Neural cell (in vitro differentiated cells): ENCODE results near the gene DDX47.
"Not testable (repeated sequence)": the region's sequence is repeated elsewhere in the genome, so short reads cannot be mapped to it uniquely, and the experiment has no call there.

Source experiments
- CTCF ChIP-seq: fragments of 450-650 bp; IDR thresholded peaks from 2 replicates; pipeline ENCODE4 v1.5.1; 2014; ENCODE audit warnings: antibody characterized with exemption, mild to moderate bottlenecking, moderate library complexity; ENCODE audit not compliant: poor library complexity, severe bottlenecking
- MXI1 ChIP-seq: fragments of 450-650 bp; conservative IDR thresholded peaks from 2 replicates; pipeline ENCODE4 v1.6.1; 2014; ENCODE audit warnings: antibody characterized with exemption, mild to moderate bottlenecking; ENCODE audit not compliant: poor library complexity, severe bottlenecking
- POLR2AphosphoS5 ChIP-seq: IDR thresholded peaks from 2 replicates; pipeline ENCODE4 v1.6.1; 2012
- REST ChIP-seq: IDR thresholded peaks from 2 replicates; pipeline ENCODE4 v1.6.1; 2012; ENCODE audit warnings: borderline replicate concordance
- TAF1 ChIP-seq: IDR thresholded peaks from 2 replicates; pipeline ENCODE4 v1.6.1; 2012; ENCODE audit warnings: low read depth

GRCh38 chr12:12807517-12807903, 5.6 kb upstream of the DDX47 start:
- not testable (repeated sequence) for TF ChIP-seq POLR2AphosphoS5, REST, CTCF, MXI1, TAF1
